ENCODE measurements around the gene SLC25A25.

The SLC25A25 gene

DNA sequence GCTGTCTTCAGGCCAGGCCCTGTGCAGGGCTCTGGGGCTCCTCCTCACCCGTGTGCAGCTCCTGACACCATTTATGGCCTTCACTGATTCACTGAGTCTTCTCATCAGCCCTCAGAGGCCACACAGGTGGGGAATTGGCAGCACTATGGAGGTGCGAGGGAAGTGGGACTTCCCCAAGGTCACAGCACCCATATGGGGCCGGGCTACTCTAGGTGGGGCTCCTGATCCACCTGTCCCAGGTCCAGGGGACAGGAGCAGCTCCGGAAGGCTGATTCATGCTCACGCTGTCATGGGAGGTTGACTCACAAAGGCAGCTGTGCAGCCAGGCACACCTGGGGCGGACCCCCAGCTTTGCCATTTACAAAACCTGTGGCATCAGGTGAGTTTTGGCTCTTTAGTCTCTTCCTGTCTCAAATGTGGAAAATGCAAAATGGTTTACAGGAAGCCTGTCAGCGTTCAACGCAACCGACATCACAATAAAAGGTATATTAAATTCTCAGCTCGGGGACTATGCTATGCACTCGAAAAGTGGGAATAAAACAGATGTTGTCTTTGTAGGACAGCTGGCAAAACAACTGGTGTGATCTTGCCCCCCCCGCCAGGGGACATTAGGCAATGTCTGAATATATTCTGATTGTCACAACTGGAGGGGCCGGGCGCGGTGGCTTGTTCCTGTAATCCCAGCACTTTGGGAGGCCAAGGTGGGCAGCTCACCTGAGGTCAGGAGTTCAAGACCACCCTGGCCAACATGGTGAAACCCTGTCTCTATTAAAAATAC, 15.9 kb upstream of the SLC25A25 start:
- TF ChIP-seq, protein P1, sequence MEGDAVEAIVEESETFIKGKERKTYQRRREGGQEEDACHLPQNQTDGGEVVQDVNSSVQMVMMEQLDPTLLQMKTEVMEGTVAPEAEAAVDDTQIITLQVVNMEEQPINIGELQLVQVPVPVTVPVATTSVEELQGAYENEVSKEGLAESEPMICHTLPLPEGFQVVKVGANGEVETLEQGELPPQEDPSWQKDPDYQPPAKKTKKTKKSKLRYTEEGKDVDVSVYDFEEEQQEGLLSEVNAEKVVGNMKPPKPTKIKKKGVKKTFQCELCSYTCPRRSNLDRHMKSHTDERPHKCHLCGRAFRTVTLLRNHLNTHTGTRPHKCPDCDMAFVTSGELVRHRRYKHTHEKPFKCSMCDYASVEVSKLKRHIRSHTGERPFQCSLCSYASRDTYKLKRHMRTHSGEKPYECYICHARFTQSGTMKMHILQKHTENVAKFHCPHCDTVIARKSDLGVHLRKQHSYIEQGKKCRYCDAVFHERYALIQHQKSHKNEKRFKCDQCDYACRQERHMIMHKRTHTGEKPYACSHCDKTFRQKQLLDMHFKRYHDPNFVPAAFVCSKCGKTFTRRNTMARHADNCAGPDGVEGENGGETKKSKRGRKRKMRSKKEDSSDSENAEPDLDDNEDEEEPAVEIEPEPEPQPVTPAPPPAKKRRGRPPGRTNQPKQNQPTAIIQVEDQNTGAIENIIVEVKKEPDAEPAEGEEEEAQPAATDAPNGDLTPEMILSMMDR (IDR thresholded peaks at IDR 0.05; ENCODE audit: low read depth, low read length, missing control alignments): no peak
- no peak for DNase-seq (ENCODE audit: low read depth)
- H3K4me3 ChIP-seq (ENCODE audit: low read depth, low read length): no peak overlapping the region

DNA sequence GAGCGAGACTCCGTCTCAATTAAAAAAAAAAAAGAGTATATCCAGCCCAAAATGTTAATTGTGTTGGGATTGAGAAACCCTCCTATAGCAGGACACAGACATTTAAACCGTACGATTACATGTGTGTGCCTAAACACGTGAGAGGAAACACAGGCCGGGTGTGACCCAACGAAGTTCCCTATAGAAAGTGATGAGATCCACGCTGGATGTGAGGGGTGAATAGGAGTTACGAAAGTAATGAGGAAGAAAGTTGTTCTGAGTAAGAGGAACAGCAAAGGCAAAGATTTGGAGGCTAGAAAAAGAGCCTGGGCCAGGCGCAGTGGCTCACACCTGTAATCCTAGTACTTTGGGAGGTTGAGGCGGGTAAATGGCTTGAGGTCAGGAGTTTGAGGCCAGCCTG, 14.5 kb upstream of the SLC25A25 start:
- TF ChIP-seq, protein P1 (IDR thresholded peaks at IDR 0.05; ENCODE audit: low read depth, low read length, missing control alignments): no peak
- no peak for DNase-seq (ENCODE audit: low read depth)
- no peak overlapping the region for H3K4me3 ChIP-seq (ENCODE audit: low read depth, low read length)

DNA sequence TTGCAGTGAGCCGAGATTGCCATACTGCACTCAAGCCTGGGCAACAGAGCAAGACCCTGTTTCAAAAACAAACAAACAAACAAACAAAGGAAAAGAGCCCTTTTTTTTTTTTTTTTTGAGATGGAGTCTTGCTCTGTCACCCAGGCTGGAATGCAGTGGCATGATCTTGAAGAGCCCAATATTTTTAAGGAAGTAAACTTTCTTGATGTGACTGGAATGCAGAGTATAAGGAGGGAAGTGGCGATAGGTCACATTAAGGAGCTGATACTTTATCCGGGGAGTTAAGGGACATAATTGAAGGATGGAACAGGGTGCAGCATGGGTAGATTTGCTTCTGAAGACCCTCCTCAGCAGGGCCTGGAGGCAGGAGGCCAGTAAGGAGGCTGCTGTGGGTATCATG, 13.9 kb upstream of the SLC25A25 start:
- no peak for DNase-seq (ENCODE audit: low read depth)
- H3K4me3 ChIP-seq (ENCODE audit: low read depth, low read length): no peak overlapping the region
- TF ChIP-seq, protein P1 (IDR thresholded peaks at IDR 0.05; ENCODE audit: low read depth, low read length, missing control alignments): no peak

DNA sequence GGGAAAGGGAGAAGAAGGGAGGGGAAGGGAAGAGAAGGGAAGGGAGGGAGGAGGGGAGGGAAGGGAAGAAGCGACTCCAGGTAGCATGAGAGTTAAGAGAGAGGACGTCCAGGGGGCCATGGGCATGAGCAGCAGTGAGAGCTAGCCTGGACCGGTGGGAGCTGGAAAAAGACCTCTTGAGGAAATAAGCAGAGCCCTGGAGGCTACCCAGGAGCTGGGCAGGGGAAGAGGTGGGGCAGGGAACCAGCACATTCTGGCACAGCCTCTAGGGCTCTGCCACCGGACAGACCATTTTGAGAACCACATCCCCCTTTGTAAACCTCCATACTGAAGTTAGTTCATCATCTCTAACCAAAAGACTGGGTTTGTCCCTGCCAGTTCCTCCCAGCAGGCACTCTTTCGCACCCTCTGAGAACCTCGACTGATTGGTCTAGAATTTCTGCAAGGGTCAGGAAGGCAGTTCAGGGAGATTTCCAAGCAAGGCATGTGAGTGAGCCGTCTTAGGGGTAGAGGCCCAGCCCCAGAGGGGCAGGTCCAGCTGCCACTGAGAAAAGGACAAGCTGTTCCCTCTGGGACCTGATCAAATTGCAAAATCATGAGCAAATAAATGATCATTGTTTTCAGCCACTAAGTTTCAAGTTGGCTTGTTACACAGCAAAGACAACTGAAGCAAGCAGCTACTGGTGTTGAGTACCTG, 12.5 kb upstream of the SLC25A25 start:
- TF ChIP-seq, protein P1 (IDR thresholded peaks at IDR 0.05; ENCODE audit: low read depth, low read length, missing control alignments): no peak
- no peak overlapping the region for H3K4me3 ChIP-seq (ENCODE audit: low read depth, low read length)
- DNase-seq (ENCODE audit: low read depth): no peak

DNA sequence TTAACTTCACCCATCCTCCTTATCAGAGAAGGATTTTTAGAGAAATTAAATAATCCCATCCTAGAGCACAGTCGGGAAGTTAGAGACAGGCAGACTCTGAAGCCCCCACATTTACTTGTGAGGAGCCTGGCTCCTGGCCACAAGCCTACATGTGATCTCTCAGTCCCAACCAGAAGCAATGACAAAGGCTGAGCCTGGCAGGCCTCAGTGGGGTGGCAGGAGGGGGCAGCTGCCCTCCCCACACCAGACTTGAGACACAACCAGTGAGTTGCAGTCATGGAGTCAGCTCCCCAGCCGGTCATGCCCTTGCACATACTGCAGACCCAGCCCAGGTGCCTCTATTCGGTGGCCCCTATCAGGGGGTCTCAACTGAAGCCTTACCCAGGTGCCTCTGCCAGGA, 11.9 kb upstream of the SLC25A25 start:
- TF ChIP-seq, protein P1 (IDR thresholded peaks at IDR 0.05; ENCODE audit: low read depth, low read length, missing control alignments): no peak
- no peak for DNase-seq (ENCODE audit: low read depth)
- H3K4me3 ChIP-seq (ENCODE audit: low read depth, low read length): no peak overlapping the region

DNA sequence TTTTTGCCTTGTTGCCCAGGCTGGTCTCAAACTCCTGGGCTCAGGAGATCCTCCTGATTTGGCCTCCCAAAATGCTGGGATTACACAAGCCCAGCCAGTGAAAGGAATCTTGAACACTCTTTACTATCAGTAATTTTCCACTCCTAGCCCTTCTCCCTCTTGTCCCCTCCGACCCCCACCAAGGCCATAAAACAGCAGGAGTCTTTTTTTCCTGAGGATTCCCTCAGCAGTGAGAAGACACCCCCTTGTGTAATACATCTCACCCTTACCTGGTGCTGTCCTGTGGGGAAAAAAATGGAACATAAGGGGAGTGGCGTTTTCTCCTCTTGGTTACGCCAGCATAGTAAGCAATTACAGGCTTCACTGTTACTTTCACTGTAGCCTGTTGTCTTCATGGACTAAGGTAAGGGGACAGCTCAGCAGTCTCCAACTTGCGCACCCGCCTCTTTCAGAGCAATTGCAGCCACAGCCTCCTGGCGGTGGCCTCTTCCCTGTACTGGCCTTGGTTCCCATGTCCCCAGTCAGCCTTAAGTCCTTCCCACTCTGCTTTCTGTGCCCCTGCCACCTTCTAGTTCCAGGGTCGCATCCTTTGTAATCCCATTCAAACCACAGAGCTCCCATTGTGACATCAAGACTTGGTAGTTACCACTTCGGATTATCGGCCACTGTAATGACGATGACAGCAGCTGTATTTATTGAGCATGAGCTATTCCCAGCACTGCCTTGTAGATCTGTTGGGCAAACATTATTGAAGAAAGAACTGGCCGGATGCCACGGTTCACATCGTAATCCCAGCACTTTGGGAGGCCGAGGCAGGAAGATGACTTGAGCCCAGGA, 10.9 kb upstream of the SLC25A25 start:
- H3K4me3 ChIP-seq (ENCODE audit: low read depth, low read length): no peak overlapping the region
- DNase-seq (ENCODE audit: low read depth): no peak
- TF ChIP-seq, protein P1 (IDR thresholded peaks at IDR 0.05; ENCODE audit: low read depth, low read length, missing control alignments): no peak

Measured in GM12864 (cell line).